Measurements from ENCODE around the gene KCNJ16.

DNA sequence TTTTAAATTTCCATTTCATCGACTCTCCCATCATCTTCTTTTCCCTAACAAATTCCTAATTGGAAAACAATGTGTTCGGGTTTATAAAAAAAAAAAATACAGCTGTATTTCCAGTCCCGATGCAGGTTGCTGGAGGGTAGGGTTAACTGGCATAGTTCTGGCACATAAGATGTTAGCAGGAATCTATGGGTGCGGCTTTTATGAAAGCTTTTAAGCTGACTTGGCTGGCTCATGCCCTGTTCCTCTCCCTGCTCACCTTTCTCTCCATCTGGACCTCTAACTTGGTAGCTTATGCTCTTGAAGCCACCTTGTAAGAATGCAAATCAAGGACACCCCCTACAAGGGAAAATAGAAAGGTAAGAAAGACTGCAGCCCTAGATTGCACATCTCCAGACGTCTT lies 61.1 kb downstream of the KCNJ16 start:
- TF ChIP-seq HDAC6 (IDR thresholded peaks at IDR 0.05; ENCODE audit: low read depth, low read length): no peak
- TF ChIP-seq POLR2A (IDR thresholded peaks at IDR 0.05; ENCODE audit: insufficient read depth in 1 of 2, low read depth in 2 of 2, low read length in 2 of 2): no peak
- no peak for TF ChIP-seq MIER3 (CRISPR knock-in tag; IDR thresholded peaks at IDR 0.05; ENCODE audit: borderline replicate concordance)
- TF ChIP-seq MYC (CRISPR knock-in tag; IDR thresholded peaks at IDR 0.05; ENCODE audit: borderline replicate concordance): no peak
- TF ChIP-seq CCDC6 (CRISPR knock-in tag; IDR thresholded peaks at IDR 0.05): no peak
- TF ChIP-seq, protein P1, sequence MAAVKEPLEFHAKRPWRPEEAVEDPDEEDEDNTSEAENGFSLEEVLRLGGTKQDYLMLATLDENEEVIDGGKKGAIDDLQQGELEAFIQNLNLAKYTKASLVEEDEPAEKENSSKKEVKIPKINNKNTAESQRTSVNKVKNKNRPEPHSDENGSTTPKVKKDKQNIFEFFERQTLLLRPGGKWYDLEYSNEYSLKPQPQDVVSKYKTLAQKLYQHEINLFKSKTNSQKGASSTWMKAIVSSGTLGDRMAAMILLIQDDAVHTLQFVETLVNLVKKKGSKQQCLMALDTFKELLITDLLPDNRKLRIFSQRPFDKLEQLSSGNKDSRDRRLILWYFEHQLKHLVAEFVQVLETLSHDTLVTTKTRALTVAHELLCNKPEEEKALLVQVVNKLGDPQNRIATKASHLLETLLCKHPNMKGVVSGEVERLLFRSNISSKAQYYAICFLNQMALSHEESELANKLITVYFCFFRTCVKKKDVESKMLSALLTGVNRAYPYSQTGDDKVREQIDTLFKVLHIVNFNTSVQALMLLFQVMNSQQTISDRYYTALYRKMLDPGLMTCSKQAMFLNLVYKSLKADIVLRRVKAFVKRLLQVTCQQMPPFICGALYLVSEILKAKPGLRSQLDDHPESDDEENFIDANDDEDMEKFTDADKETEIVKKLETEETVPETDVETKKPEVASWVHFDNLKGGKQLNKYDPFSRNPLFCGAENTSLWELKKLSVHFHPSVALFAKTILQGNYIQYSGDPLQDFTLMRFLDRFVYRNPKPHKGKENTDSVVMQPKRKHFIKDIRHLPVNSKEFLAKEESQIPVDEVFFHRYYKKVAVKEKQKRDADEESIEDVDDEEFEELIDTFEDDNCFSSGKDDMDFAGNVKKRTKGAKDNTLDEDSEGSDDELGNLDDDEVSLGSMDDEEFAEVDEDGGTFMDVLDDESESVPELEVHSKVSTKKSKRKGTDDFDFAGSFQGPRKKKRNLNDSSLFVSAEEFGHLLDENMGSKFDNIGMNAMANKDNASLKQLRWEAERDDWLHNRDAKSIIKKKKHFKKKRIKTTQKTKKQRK (IDR thresholded peaks at IDR 0.05; ENCODE audit: low read length): no peak
- no peak for TF ChIP-seq NFE2L1 (CRISPR knock-in tag; IDR thresholded peaks at IDR 0.05; ENCODE audit: borderline replicate concordance)
- TF ChIP-seq, protein P2, sequence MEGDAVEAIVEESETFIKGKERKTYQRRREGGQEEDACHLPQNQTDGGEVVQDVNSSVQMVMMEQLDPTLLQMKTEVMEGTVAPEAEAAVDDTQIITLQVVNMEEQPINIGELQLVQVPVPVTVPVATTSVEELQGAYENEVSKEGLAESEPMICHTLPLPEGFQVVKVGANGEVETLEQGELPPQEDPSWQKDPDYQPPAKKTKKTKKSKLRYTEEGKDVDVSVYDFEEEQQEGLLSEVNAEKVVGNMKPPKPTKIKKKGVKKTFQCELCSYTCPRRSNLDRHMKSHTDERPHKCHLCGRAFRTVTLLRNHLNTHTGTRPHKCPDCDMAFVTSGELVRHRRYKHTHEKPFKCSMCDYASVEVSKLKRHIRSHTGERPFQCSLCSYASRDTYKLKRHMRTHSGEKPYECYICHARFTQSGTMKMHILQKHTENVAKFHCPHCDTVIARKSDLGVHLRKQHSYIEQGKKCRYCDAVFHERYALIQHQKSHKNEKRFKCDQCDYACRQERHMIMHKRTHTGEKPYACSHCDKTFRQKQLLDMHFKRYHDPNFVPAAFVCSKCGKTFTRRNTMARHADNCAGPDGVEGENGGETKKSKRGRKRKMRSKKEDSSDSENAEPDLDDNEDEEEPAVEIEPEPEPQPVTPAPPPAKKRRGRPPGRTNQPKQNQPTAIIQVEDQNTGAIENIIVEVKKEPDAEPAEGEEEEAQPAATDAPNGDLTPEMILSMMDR (CRISPR knock-in tag; IDR thresholded peaks at IDR 0.05): no peak
- no peak for TF ChIP-seq NFYB (CRISPR knock-in tag; IDR thresholded peaks at IDR 0.05)
- TF ChIP-seq EZH2 (conservative IDR thresholded peaks at IDR 0.05; ENCODE audit: low read depth, low read length): no peak
- no peak for TF ChIP-seq SIN3A (IDR thresholded peaks at IDR 0.05; ENCODE audit: borderline replicate concordance, low read depth, low read length)

Measured in HepG2 (cell line).